ENCODE results near the gene IL19. TPM values are rescaled to one million over a fixed set of nuclear protein-coding genes. Genes with fewer than 3 reads are reported as not detected.

The IL19 gene
- total RNA-seq, 2 experiments from 2014 or later, result not detected

DNA sequence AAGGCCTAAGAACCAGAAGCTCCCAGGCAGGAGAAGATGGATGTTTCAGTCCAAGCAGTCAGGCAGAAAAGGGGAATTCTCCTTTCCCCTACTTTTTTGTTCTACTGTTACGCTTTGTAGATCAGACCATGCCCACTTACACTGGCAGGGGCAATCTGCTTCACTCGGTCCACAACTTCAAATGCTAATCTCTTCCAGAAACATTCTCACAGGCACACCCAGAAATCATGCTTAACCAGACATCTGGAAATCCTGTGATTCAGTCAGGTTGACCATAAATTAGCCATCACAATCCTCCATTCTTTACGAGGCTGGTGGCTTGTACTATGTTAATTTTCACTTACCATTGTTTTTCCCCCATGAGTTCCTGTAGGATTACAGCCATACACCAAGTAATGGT, 25.5 kb downstream of the IL19 start:
- BruUV-seq (replicated peaks), result no TSS peak
- peaks cover 3% of the 10 kb centered on the region for H3K4me1 ChIP-seq (ENCODE audit: insufficient read depth, low read length, poor library complexity, severe bottlenecking)
- no peaks in the 10 kb centered on the region for H3K9me2 ChIP-seq (ENCODE audit: insufficient read depth, low read length)
- no peaks in the 10 kb centered on the region for H4K20me1 ChIP-seq (ENCODE audit: insufficient read depth, low read length)
- TF ChIP-seq EZH2phosphoT487 (IDR thresholded peaks at IDR 0.05; ENCODE audit: borderline replicate concordance, low read depth, low read length), result no peak
- TF ChIP-seq, protein P1, sequence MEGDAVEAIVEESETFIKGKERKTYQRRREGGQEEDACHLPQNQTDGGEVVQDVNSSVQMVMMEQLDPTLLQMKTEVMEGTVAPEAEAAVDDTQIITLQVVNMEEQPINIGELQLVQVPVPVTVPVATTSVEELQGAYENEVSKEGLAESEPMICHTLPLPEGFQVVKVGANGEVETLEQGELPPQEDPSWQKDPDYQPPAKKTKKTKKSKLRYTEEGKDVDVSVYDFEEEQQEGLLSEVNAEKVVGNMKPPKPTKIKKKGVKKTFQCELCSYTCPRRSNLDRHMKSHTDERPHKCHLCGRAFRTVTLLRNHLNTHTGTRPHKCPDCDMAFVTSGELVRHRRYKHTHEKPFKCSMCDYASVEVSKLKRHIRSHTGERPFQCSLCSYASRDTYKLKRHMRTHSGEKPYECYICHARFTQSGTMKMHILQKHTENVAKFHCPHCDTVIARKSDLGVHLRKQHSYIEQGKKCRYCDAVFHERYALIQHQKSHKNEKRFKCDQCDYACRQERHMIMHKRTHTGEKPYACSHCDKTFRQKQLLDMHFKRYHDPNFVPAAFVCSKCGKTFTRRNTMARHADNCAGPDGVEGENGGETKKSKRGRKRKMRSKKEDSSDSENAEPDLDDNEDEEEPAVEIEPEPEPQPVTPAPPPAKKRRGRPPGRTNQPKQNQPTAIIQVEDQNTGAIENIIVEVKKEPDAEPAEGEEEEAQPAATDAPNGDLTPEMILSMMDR (conservative IDR thresholded peaks at IDR 0.05; ENCODE audit: low read length), result no peak
- ChIA-PET POLR2A (interaction anchor here (0.7 kb wide), 1 partner anchor 35 kb away, joined by 4 read pairs; no protein-coding TSS in a partner anchor), CTCF (ENCODE audit: unreplicated experiment) (no interaction called here)
- H3K4me2 ChIP-seq (ENCODE audit: low read length), result no peak overlapping the region
- H3K36me3 ChIP-seq (ENCODE audit: insufficient read depth, low read length), result no peaks in the 10 kb centered on the region
- no peak overlapping the region for H3K27ac ChIP-seq (ENCODE audit: low read depth, low read length, poor library complexity, severe bottlenecking)
- H3K79me2 ChIP-seq (ENCODE audit: insufficient read depth, low read depth, low read length), result no peaks in the 10 kb centered on the region
- no peak overlapping the region for H3K4me3 ChIP-seq (ENCODE audit: low read depth, low read length, poor library complexity, severe bottlenecking)
- intact Hi-C loops (cut with micrococcal nuclease; ENCODE audit: unreplicated experiment), result no loop called here
- no peaks in the 10 kb centered on the region for H3K9me3 ChIP-seq (ENCODE audit: low read length)
- DNase-seq (ENCODE audit: low spot score), result no peak
- H2AFZ ChIP-seq (ENCODE audit: low read length), result no peak overlapping the region

DNA sequence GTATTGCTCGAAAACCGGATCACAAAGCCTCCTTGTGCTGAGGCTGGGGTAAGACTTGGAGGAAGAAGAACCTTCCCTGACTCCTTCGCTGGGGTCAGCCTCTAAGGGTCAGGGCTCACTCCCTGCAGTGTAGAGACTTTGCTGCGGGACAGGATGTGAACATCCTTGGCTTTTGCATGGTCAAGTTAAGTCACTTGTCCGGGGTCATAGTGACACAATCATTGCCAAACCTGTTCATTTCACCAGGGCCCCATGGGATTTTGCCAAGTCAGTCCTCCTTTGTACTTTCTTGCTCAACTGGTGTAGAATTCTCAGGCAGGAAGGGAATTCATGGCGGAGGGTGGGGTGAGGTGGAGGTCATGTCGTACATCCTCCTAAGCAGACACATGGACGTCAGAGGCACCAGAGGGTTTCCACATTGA, 26.4 kb downstream of the IL19 start:
- Histone ChIP-seq H3K9me3 (ENCODE audit: low read length) (no peaks in the 10 kb centered on the region), H3K4me1 (ENCODE audit: insufficient read depth, low read length, poor library complexity, severe bottlenecking) (peaks cover 3% of the 10 kb centered on the region), H4K20me1 (ENCODE audit: insufficient read depth, low read length) (no peaks in the 10 kb centered on the region), H2AFZ (ENCODE audit: low read length) (no peak overlapping the region), H3K27ac (ENCODE audit: low read depth, low read length, poor library complexity, severe bottlenecking) (no peak overlapping the region), H3K79me2 (ENCODE audit: insufficient read depth, low read depth, low read length) (no peaks in the 10 kb centered on the region), H3K9me2 (ENCODE audit: insufficient read depth, low read length) (no peaks in the 10 kb centered on the region), H3K36me3 (ENCODE audit: insufficient read depth, low read length) (no peaks in the 10 kb centered on the region), H3K4me3 (ENCODE audit: low read depth, low read length, poor library complexity, severe bottlenecking) (no peak overlapping the region), H3K4me2 (ENCODE audit: low read length) (no peak overlapping the region)
- ChIA-PET CTCF (ENCODE audit: unreplicated experiment) (no interaction called here), POLR2A (no interaction called here)
- TF ChIP-seq, protein P1 (conservative IDR thresholded peaks at IDR 0.05; ENCODE audit: low read length), result no peak
- TF ChIP-seq EZH2phosphoT487 (IDR thresholded peaks at IDR 0.05; ENCODE audit: borderline replicate concordance, low read depth, low read length), result no peak
- BruUV-seq (replicated peaks), result no TSS peak
- intact Hi-C loops (cut with micrococcal nuclease; ENCODE audit: unreplicated experiment), result no loop called here
- DNase-seq (ENCODE audit: low spot score), result no peak

DNA sequence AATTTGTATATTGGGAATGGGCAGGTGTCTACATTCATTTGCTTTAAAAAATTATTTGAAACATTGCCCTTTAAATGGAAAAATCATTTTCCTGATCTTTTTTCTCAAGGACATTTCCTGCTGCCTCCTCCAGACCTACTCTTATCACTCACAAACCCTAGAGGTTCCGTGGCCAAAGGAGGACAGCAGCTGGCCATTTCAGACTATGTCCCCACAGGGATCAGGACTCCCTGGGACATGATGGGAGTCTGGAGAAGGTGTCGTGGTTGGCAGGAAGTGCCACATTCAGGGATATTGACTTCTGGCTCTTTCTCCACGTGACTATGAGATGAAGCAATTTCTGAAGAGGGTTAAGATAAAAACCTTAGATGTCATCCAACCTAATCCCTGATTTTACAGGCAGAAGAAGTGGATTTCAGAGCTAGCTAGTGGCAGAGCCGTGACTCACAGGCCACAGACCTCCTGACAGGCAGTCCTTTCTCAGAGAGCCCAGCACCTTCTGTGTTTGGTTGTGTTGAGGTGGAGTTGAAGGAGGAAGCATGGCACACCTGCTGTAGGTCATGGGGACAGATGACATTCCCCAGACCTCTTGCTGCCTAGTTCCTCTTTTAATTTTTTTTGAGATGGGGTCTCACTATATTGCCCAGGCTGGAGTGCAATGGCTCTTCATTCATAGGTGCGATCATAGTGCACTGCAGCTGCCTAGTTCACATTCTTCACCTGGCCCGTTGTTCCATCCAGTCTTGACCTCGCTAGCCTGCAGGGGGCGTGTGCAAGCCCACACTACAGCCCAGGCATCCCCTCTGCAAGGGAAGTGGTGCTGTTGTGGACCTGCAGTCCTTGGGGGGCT, 27.2 kb downstream of the IL19 start:
- TF ChIP-seq, protein P1 (conservative IDR thresholded peaks at IDR 0.05; ENCODE audit: low read length), result peak; percentile 87
- no peak for TF ChIP-seq EZH2phosphoT487 (IDR thresholded peaks at IDR 0.05; ENCODE audit: borderline replicate concordance, low read depth, low read length)
- peak; percentile 65 for DNase-seq (ENCODE audit: low spot score)
- H3K27ac ChIP-seq (ENCODE audit: low read depth, low read length, poor library complexity, severe bottlenecking), result no peak overlapping the region
- H3K4me1 ChIP-seq (ENCODE audit: insufficient read depth, low read length, poor library complexity, severe bottlenecking), result peaks cover 3% of the 10 kb centered on the region
- intact Hi-C loops (cut with micrococcal nuclease; ENCODE audit: unreplicated experiment), result no loop called here
- no peaks in the 10 kb centered on the region for H3K36me3 ChIP-seq (ENCODE audit: insufficient read depth, low read length)
- CTCF ChIA-PET (ENCODE audit: unreplicated experiment), result interaction anchor here (1.7 kb wide), 1 partner anchor 63 kb away, joined by 4 read pairs; no protein-coding TSS in a partner anchor
- H3K79me2 ChIP-seq (ENCODE audit: insufficient read depth, low read depth, low read length), result no peaks in the 10 kb centered on the region
- POLR2A ChIA-PET, result no interaction called here
- no peak overlapping the region for H3K4me3 ChIP-seq (ENCODE audit: low read depth, low read length, poor library complexity, severe bottlenecking)
- no peak overlapping the region for H3K4me2 ChIP-seq (ENCODE audit: low read length)
- H3K9me3 ChIP-seq (ENCODE audit: low read length), result no peaks in the 10 kb centered on the region
- BruUV-seq (replicated peaks), result no TSS peak
- H4K20me1 ChIP-seq (ENCODE audit: insufficient read depth, low read length), result no peaks in the 10 kb centered on the region
- no peaks in the 10 kb centered on the region for H3K9me2 ChIP-seq (ENCODE audit: insufficient read depth, low read length)
- H2AFZ ChIP-seq (ENCODE audit: low read length), result no peak overlapping the region

Data from OCI-LY7 (cell line).